GM21526 (cell line): ENCODE results near the gene ADGRE1.

Experiments
- ATAC-seq: cut with Tn5 transposase; IDR thresholded peaks from one replicate; pipeline ENCODE4 v1.9.1; 2021; ENCODE audit warnings: moderate library complexity; ENCODE audit not compliant: unreplicated experiment, low FRiP score

ADGRE1 gene

GRCh38 chr19:6952956-6953355 lies 65.6 kb downstream of the ADGRE1 start:
- no peak for ATAC-seq

DNA sequence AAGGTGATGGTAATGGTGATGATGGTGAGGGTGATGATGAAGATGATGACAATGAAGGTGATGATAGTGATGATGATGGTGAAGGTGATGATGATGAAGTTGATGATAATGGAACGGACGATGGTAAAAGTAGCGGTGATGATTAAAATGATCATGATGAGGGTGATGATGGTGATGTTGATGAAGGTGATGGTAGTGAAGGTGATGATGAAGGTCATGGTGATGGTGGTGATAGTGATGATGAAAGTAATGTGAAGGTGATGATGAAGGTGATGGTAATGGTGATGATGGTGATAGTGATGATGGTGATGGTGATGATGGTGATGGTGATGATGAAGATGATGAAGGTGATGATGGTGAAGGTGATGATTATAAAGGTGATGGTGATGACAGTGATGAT lies 67.7 kb downstream of the ADGRE1 start:
- no peak for ATAC-seq

DNA sequence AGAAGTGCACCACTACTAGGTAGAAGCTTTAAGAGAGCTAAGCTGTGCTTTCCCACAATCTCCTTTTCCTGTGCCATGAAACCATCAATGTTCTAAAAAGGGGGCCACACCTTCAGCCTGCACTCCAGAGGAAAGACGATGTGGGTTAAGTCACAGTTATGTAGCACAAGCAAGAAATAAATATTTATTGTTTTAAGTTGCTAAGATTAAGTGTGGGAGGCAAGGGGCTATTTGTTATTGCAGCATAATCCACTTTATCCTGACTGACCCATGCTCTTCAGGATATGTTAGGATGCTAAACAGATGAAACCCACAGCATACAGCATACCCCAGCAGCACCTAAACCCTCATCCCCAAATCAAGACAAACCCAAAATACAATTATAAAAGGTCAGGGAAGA lies 69.2 kb downstream of the ADGRE1 start:
- ATAC-seq: no peak

GRCh38 chr19:6958791-6959190 lies 71.4 kb downstream of the ADGRE1 start:
- ATAC-seq: no peak

DNA sequence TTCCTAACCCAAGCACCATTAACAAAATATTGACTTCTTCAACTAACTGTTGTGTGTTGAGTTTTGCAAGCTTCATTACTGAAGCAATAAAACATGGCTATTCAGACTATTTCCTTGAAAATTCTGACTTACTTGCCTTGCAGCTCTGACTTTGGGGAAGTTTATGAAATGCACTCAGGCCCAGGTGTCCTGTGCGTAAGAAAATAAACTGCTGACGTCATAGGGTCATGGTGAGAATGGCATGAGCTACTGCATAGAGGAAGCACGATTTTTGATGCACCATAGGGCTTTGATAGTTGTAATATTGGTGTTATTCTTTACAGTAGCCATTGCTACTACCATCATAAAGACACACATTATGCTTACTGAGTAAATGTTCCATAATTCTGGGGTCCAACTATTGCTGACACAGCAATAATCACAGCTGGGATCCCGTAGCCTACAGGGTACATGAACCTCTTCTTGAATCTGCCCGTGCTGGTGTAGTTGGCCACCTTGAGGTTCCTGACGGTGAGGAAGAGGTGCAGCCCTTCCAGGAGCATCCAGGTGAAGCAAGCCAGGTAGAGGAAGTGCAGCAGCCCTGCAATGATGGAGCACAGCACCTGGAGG lies 76.0 kb downstream of the ADGRE1 start:
- ATAC-seq: no peak

DNA sequence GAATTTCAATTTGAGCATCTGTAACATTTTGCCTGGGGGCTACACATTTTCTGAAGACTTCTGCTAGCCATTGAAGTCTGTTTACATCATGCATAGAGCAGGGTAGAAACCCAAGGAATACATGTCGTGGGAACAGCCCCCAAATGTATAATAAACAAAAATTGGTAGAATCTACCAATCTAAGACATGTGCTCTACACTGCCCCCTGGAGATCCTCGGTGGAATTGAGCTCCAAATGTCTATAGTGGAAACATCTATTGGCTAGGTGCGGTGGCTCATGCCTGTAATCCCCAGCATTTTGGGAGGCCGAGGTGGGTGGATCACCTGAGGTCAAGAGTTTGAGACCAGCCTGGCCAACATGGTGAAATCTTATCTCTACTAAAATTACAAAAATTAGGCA lies 76.6 kb downstream of the ADGRE1 start:
- ATAC-seq: no peak

- ATAC-seq: no peak
These were observed 80.6 kb downstream of the ADGRE1 start for GRCh38 chr19:6967967-6968366.

- no peak for ATAC-seq
These were observed 82.1 kb downstream of the ADGRE1 start for GRCh38 chr19:6969490-6969889.

- ATAC-seq: no peak
These were observed 82.6 kb downstream of the ADGRE1 start for GRCh38 chr19:6970021-6970420.

GRCh38 chr19:6970443-6970842 lies 83.1 kb downstream of the ADGRE1 start:
- no peak for ATAC-seq

DNA sequence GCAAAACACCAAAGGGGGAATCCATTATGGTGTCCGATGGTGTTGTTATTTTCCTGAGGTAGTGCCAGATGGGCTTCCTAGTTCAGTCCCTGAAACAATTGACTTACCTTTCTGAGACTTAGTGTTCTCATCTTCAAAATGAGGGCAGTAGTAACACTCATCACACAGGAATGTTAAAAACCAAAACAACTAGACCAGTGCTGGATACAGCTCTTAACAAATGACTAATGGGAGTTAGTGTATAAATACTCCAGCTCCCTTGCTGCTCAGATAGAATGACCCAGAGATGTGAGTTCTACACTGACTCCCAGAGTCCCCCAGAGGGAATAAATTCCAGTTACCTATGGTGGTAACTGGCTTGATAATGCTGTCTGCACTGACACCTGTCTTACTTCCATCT lies 84.0 kb downstream of the ADGRE1 start:
- no peak for ATAC-seq

DNA sequence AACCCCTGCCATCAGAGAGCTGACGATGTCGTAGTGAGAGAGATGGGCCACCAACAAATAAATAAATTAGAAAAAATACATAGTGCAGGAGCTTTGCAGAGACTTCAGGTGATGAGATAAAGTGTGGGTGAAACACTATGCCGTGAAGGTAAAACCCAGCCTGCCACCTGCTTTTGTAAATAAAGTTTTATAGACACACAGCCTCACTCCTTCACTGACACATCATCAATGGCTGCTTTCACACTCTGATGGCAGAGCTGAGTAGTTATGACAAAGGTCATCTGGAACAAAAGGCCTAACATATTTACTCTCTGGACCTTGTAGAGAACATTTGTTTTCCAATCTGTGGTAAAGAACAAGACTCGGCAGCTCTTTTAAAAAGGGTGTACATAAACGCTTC lies 88.8 kb downstream of the ADGRE1 start:
- ATAC-seq: no peak

GRCh38 chr19:6979399-6979798 lies 92.0 kb downstream of the ADGRE1 start:
- no peak for ATAC-seq

- ATAC-seq: no peak
These were observed 96.1 kb downstream of the ADGRE1 start for GRCh38 chr19:6983448-6983847.

DNA sequence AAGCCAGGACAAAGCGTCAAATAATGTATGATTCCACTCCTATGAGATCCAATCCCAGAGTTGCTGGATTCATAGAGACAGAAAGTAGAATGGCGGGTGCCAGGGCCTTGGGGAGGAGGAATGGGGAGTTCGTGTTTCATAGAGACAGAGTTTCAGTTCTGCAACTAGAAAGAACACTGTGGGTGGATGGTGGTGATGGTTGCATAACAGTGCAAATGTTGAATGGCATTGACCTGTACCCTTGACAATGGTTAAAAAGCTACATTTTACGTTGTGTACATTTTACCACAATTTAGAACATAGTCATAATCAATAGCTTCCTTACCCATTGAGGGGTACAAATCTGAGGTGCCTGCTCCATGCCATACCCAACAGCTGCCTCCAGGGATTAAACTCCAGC lies 100.5 kb downstream of the ADGRE1 start:
- no peak for ATAC-seq

DNA sequence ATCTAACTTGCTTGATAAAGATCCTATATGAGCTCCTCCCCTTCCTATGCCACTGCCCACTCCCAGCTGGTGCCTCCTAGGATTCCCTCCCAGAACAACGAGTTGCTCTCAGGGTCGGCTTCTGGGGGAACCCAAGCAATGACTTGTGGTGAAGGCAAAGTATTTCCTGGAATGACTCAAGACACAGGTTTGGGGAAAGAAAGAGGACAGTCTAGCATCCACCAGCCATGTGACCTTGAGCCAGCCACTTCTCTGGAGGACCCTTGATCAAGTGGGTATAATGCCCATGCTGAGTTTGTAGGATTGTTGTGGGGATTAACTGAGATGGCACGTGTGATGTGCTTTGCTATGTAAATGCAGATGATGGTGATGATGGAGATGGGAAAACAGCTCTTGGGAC lies 100.9 kb downstream of the ADGRE1 start:
- ATAC-seq: no peak
